UCSD-AML1 (cell line): ENCODE measurements around the gene CELA2A.
A peak's percentile ranks its signal among the peaks of the same experiment; 100 is the strongest.
"Not testable (repeated sequence)": the region's sequence is repeated elsewhere in the genome, so short reads cannot be mapped to it uniquely, and the experiment has no call there.

Experiments used
- DNase-seq: peaks from one replicate; lab custom pipeline; 2025; ENCODE audit not compliant: unreplicated experiment; lab: John Stamatoyannopoulos, UW

Gene CELA2A

DNA sequence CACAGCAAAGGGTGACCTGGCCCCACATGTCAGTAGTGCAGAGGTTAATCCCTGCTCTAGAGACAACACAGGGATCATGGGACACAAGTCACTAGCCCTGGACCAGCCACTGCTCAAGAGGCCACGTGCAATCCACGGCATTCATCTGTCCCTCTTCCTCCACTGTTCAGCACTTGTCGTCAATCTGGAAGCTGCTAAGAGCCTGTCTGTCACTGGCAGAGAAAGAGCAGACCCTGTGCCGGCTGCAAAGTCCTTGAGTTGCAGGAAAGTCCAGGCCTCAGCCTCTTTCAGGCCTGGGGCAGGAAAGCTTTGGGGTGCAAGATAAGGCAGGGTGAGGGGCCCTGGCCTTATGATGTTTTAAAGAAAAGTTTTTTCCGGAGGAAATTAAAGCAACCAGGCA, 36.1 kb downstream of the CELA2A start:
- DNase-seq = no peak

GRCh38 chr1:15493869-15494390, 37.4 kb downstream of the CELA2A start:
- no peak for DNase-seq

DNA sequence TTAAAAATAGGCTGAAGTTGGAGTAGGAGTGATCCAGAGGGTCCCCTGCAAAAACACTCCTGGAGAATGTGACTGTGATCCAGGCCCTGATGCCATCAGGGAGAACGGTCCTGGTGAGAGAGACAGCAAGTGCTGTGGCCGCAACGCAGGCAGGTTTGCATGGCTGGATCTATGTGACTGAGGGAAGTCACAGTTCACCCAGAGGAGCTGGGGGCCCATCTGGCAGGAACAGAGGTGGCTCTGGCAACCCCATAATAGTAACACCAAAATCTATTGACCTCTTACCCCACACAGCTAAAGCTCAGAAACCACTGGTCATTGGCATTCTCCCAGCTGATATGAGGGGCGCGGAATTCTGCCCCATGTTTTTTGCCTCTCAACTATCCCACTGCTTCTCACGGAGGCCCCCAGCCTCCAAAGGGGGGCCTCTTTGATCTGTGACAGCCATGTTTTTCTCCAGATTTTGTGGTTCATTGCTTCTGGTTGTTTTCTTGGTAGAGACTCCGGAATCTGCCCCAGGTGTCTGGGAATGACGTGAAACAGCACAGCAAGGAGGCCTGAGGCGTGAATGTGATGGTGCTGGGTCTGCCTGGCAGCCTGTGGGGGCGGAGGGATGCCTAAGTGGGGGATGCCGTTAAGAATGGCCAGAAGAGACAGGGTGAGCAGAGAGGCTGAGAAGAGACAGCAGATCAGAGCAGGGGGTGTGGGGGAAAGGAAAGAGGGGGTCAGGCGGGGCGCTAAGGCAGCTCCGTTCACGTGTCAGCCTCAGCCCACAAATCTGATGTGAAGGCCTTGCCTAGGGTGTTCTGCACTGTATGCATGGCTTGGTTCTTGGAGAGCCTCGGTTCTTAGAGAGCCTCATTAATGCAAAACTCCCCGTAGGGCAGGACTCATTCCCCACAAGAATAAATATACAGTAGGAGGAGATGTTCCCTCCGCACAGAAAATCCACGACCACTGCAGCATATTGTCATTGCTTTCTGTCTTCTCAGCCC, 43.9 kb downstream of the CELA2A start:
- no peak for DNase-seq

DNA sequence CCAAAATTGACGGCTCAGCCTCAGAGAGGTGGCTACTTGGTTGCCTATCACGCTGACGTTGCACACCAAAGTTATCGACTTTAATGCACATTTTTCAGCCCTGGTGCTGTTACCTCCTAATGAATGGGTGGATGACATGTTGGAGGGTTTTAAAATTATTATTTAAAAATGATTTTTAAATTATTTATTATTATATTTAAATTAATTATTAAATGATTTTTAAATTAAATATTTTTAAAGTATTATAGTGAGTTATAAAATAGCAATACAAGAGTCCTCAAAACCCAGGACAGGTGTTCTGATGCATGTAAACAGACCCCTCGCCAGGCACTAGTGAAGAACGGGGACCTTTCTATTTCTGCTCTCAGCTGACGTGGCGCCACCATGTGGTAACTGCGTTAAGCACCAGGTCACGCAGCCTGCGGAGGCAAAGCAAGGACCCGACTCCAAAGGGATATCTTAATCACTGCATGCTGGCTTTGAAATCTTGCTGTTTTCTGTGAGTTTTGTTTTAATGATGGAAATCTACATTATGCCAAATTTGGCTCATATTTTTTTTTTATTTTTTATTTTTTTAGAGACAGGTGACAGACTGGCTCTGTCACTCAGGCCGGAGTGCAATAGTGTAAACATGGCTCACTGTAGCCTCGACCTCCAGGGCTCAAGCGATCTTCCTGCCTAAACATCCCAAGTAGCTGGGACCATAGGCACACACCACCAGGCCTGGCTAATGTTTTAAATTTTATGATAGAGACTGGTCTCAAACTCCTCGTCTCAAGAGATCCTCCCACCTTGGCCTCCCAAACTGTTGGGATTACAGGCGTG, 44.9 kb downstream of the CELA2A start:
- peak; percentile 61 for DNase-seq

DNA sequence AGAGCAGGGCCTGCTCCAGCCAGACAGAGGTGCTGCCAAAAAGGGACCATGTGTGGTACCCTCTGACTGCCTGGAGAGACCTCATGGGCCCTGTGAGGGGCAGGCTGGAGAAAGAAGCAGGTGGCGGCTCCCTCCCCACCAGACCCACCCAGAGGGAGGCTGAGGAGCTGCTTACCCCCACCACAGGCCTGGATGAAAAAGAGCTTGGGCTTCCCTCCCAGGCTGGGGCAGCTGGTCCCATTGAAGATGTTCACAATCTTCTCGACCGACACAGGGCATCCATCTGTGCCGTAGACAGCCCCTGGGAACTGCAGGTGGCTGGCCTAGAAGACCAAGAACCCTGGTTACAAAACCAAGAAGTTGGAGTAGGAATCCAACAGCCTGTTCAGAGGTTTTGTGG, 47.9 kb downstream of the CELA2A start:
- DNase-seq = no peak

GRCh38 chr1:15506831-15507230, 50.3 kb downstream of the CELA2A start:
- DNase-seq = no peak

DNA sequence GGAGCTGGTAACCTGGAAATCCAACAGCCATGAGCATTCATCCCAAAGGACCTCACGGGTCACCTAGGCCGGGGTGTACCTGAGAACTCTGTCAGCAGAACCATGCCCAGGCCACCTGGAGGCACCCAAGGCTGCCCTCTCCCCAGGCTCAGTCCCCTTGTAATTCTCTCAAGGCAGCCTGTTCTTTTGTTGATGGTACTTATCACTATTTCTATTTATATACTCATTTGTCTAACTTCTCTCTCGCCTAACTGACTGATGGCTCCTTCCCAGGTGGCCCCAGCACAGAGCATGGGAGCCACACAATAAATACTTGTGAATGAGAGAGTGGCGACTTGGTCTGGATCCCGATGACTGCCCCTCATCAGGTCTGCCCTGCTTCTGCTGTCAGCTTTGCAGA, 50.7 kb downstream of the CELA2A start:
- no peak for DNase-seq

- no peak for DNase-seq
These were observed 52.4 kb downstream of the CELA2A start for GRCh38 chr1:15508700-15509487.

DNA sequence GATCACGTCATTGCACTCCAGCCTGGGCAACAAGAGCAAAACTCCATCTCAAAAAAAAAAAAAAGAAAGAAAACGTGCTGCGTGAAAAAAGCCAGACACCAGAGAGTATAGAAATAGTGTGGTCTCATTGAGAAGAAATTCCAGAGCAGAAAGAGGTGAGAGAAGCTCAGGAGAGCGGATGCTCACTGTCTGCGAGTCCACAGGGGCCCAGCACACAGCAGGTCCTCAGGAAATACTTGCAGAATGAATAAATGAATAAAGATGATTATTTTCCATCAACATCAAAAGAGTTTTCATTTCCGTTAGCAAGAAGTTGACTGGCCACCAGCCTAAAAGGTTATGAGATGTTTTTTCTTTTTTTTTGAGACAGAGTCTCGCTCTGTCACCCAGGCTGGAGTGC, 53.1 kb downstream of the CELA2A start:
- DNase-seq = no peak

DNA sequence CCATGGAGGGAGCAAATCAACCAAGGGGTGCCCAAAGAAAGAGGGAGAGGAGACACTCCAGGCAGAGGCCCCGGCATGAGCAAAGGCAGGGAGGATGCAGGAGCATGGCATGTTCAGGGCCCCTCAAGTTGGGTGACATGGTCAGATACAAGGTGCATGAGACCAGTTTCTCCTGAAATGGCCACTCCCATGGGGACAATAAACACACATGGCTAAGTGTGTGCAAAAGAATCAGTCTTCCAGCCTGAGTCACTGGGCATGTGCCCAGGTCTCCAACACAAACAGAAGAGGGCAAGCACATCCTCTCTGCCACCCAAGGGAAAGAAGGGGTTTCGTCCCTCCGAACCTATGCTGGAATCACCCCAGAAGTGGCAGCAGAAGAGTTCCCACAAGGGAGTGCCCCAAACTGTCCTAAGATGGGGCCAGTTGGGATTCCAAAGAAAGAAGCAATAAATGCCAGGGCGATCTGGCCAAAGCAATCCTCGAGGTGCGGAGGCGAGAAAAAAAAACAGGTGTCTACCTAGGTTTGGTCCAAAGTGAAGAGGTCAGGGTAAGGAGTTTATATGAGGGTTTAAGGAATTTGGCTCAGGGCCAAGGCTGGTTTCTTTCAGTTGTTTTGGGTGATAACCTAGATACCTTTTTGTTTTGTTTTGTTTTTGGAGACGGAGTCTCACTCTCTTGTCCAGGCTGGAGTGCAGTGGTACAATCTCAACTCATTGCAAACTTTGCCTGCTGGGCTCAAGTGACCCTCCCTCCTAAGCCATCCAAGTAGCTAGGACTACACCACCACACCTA, 54.3 kb downstream of the CELA2A start:
- no peak for DNase-seq

- no peak for DNase-seq
These were observed 56.7 kb downstream of the CELA2A start for GRCh38 chr1:15513192-15513591.

DNA sequence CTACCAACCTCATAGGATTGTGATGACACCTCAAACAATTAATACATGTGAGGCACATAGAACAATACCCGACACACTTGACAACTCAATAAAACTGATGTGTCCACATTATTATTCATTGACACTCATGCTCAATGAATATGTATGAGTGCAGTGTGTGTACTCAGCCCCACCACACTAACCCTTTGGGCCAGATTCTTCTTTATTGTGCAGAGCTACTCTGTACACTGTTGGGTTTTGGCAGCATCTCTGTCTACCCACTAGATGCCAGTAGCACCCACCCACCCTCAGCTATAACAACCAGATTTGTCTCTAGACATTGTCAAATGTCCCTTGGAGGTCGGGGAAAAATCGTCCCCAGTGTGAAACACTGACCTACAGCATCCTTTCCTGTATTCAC, 57.4 kb downstream of the CELA2A start:
- no peak for DNase-seq

- not testable (repeated sequence) for DNase-seq
These were observed 58.0 kb downstream of the CELA2A start for GRCh38 chr1:15514557-15514956.

DNA sequence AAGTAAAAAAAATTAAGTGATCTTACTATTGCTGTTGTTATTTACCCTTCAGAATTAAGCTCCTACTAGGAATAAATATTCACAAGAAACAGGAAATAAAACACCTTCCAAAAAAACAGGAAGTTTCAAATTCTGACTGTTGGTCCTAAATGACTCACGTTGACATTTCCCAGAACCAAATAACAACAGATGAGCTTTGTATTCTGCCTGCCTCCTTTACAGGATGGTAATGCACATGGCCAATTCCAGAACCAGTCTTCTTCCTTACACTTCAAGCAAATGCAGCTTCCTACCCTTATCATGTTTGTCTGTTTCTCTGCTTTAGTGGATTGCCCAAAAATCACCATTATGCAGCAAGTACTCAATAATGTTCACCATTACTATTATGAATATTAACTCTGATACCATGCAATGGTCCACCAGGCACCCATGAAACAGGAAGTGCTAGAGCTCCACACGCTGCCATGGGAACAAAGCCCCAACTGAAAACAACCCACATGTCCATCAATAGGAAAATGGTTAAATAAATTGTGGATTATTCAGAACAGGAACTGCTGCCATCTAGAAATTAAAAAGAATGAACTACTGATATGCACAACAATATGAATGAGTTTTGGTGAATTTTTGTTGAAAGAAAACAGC, 58.6 kb downstream of the CELA2A start:
- DNase-seq = no peak

- no peak for DNase-seq
These were observed 63.1 kb downstream of the CELA2A start for GRCh38 chr1:15519625-15520024.

- DNase-seq = not testable (repeated sequence)
These were observed 64.8 kb downstream of the CELA2A start for GRCh38 chr1:15521206-15521906.
